ENCODE measurements around the gene POLG2.

- TF ChIP-seq, protein P1, sequence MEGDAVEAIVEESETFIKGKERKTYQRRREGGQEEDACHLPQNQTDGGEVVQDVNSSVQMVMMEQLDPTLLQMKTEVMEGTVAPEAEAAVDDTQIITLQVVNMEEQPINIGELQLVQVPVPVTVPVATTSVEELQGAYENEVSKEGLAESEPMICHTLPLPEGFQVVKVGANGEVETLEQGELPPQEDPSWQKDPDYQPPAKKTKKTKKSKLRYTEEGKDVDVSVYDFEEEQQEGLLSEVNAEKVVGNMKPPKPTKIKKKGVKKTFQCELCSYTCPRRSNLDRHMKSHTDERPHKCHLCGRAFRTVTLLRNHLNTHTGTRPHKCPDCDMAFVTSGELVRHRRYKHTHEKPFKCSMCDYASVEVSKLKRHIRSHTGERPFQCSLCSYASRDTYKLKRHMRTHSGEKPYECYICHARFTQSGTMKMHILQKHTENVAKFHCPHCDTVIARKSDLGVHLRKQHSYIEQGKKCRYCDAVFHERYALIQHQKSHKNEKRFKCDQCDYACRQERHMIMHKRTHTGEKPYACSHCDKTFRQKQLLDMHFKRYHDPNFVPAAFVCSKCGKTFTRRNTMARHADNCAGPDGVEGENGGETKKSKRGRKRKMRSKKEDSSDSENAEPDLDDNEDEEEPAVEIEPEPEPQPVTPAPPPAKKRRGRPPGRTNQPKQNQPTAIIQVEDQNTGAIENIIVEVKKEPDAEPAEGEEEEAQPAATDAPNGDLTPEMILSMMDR (IDR thresholded peaks at IDR 0.05; ENCODE audit: extremely low read depth in 1 of 2, insufficient read depth in 1 of 2, low read depth in 1 of 2, low read length in 2 of 2), result no peak
- TF ChIP-seq POLR2A (IDR thresholded peaks at IDR 0.05; ENCODE audit: low read depth, low read length) (no peak), EZH2 (IDR thresholded peaks at IDR 0.05; ENCODE audit: borderline replicate concordance, low read depth, low read length, severe bottlenecking) (no peak), GATA2 (IDR thresholded peaks at IDR 0.05; ENCODE audit: insufficient read depth, insufficient read length, low read depth, low read length) (no peak), JUN (IDR thresholded peaks at IDR 0.05; ENCODE audit: borderline replicate concordance, insufficient read depth, insufficient read length, low read depth) (no peak), POLR2AphosphoS5 (IDR thresholded peaks at IDR 0.05; ENCODE audit: insufficient read depth, low read depth, low read length) (no peak), MAX (IDR thresholded peaks at IDR 0.05; ENCODE audit: insufficient read depth, insufficient read length) (no peak), MYC (IDR thresholded peaks at IDR 0.05; ENCODE audit: low read depth, low read length) (no peak), FOS (IDR thresholded peaks at IDR 0.05; ENCODE audit: borderline replicate concordance, insufficient read depth, low read length) (no peak)
These were observed 47.9 kb upstream of the POLG2 start for GRCh38 chr17:64544742-64545141.

All from endothelial cell of umbilical vein (primary cell).